ENCODE measurements around the gene RYR2. TPM values are rescaled to one million over a fixed set of nuclear protein-coding genes. Genes with fewer than 3 reads are reported as not detected.

RYR2 gene
- polyA plus RNA-seq, 1 of the 3 experiments (the other 2 are of a cell fraction) = under 0.01 TPM

DNA sequence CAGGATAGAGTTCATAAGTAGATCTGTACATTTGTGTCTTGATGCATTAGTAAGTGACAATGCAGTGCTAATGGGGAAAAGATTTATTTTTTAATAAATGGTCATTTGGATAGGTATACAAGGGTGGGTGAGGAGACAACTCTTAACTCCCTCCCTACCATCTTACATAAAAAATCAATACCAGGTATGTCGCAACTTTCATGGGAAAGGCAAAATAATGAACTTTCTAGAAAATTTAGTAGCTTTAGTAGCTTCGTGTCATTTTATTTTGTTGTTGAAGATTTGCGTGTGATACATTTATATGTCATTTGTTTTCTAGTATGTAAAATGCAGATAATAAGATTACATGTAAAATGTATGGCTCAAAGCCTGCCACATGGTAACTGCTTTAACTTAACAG lies 310.8 kb downstream of the RYR2 start:
- no peak for DNase-seq
- Histone ChIP-seq H3F3A (replicated peaks; ENCODE audit: insufficient read depth) (no peaks in the 10 kb centered on the region), H3K27ac (ENCODE audit: low read depth in 2 of 2, low read length in 1 of 2) (no peak overlapping the region), H3K4me2 (no peak overlapping the region), H3K27me3 (ENCODE audit: insufficient read depth) (no peaks in the 10 kb centered on the region), H3K4me1 (ENCODE audit: control insufficient read depth in 1 of 2, insufficient read depth in 2 of 2, low read depth in 1 of 2, low read length in 1 of 2) (no peaks in the 10 kb centered on the region; a peak in 1 of 4 replicates), H3K79me2 (ENCODE audit: insufficient read depth) (no peaks in the 10 kb centered on the region), H3K36me3 (replicated peaks in 1 of 2; ENCODE audit: control insufficient read depth in 1 of 2, insufficient read depth in 2 of 2, low read length in 1 of 2) (no peaks in the 10 kb centered on the region), H3K9ac (no peak overlapping the region), H3K4me3 (ENCODE audit: low read depth in 2 of 2, low read length in 1 of 2) (no peak overlapping the region), H2AFZ (ENCODE audit: low read depth) (no peak overlapping the region), H4K20me1 (ENCODE audit: insufficient read depth) (no peaks in the 10 kb centered on the region), H3K9me3 (0 out of 2 replicates have a peak, but pooled peaks cover 6% of the 10 kb centered on the region), H3K9me2 (peaks cover 3% of the 10 kb centered on the region; the same call in 1 of the 2 replicates)
- POLR2A ChIA-PET = no interaction called here
- WGBS (ENCODE audit: low lambda C conversion rate) = 50% methylated on average over 3 of the region's 3 CpGs
- CTCF ChIA-PET = no interaction called here
- no peak for TF ChIP-seq FOSL2 (IDR thresholded peaks at IDR 0.05; ENCODE audit: borderline replicate concordance, low read depth)
- no peak for TF ChIP-seq RFX5 (IDR thresholded peaks at IDR 0.05; ENCODE audit: low read length)
- TF ChIP-seq SMC3 (IDR thresholded peaks at IDR 0.05; ENCODE audit: low read depth, low read length) = no peak
- no peak for TF ChIP-seq MEF2A (IDR thresholded peaks at IDR 0.05; ENCODE audit: borderline replicate concordance, low read depth)
- TF ChIP-seq, protein P1, sequence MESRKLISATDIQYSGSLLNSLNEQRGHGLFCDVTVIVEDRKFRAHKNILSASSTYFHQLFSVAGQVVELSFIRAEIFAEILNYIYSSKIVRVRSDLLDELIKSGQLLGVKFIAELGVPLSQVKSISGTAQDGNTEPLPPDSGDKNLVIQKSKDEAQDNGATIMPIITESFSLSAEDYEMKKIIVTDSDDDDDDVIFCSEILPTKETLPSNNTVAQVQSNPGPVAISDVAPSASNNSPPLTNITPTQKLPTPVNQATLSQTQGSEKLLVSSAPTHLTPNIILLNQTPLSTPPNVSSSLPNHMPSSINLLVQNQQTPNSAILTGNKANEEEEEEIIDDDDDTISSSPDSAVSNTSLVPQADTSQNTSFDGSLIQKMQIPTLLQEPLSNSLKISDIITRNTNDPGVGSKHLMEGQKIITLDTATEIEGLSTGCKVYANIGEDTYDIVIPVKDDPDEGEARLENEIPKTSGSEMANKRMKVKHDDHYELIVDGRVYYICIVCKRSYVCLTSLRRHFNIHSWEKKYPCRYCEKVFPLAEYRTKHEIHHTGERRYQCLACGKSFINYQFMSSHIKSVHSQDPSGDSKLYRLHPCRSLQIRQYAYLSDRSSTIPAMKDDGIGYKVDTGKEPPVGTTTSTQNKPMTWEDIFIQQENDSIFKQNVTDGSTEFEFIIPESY (IDR thresholded peaks at IDR 0.05; ENCODE audit: borderline replicate concordance, low read depth) = no peak
- TF ChIP-seq FOXM1 (IDR thresholded peaks at IDR 0.05; ENCODE audit: low read depth) = no peak
- TF ChIP-seq, protein P2, sequence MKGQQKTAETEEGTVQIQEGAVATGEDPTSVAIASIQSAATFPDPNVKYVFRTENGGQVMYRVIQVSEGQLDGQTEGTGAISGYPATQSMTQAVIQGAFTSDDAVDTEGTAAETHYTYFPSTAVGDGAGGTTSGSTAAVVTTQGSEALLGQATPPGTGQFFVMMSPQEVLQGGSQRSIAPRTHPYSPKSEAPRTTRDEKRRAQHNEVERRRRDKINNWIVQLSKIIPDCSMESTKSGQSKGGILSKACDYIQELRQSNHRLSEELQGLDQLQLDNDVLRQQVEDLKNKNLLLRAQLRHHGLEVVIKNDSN (IDR thresholded peaks at IDR 0.05; ENCODE audit: borderline replicate concordance, low read depth) = no peak
- TF ChIP-seq, protein P3, sequence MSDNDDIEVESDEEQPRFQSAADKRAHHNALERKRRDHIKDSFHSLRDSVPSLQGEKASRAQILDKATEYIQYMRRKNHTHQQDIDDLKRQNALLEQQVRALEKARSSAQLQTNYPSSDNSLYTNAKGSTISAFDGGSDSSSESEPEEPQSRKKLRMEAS (IDR thresholded peaks at IDR 0.05; ENCODE audit: low read depth) = no peak
- TF ChIP-seq, protein P4, sequence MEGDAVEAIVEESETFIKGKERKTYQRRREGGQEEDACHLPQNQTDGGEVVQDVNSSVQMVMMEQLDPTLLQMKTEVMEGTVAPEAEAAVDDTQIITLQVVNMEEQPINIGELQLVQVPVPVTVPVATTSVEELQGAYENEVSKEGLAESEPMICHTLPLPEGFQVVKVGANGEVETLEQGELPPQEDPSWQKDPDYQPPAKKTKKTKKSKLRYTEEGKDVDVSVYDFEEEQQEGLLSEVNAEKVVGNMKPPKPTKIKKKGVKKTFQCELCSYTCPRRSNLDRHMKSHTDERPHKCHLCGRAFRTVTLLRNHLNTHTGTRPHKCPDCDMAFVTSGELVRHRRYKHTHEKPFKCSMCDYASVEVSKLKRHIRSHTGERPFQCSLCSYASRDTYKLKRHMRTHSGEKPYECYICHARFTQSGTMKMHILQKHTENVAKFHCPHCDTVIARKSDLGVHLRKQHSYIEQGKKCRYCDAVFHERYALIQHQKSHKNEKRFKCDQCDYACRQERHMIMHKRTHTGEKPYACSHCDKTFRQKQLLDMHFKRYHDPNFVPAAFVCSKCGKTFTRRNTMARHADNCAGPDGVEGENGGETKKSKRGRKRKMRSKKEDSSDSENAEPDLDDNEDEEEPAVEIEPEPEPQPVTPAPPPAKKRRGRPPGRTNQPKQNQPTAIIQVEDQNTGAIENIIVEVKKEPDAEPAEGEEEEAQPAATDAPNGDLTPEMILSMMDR (IDR thresholded peaks at IDR 0.05) = no peak
- TF ChIP-seq, protein P5, sequence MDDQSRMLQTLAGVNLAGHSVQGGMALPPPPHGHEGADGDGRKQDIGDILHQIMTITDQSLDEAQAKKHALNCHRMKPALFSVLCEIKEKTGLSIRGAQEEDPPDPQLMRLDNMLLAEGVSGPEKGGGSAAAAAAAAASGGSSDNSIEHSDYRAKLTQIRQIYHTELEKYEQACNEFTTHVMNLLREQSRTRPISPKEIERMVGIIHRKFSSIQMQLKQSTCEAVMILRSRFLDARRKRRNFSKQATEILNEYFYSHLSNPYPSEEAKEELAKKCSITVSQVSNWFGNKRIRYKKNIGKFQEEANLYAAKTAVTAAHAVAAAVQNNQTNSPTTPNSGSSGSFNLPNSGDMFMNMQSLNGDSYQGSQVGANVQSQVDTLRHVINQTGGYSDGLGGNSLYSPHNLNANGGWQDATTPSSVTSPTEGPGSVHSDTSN (IDR thresholded peaks at IDR 0.05) = no peak
- TF ChIP-seq, protein P6, sequence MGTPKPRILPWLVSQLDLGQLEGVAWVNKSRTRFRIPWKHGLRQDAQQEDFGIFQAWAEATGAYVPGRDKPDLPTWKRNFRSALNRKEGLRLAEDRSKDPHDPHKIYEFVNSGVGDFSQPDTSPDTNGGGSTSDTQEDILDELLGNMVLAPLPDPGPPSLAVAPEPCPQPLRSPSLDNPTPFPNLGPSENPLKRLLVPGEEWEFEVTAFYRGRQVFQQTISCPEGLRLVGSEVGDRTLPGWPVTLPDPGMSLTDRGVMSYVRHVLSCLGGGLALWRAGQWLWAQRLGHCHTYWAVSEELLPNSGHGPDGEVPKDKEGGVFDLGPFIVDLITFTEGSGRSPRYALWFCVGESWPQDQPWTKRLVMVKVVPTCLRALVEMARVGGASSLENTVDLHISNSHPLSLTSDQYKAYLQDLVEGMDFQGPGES (IDR thresholded peaks at IDR 0.05; ENCODE audit: low read depth, low read length) = no peak

Measured in SK-N-SH (cell line).